Renal pelvis (tissue), 4 donors: ENCODE measurements around the gene IGSF6. TPM values are rescaled to one million over a fixed set of nuclear protein-coding genes. Genes with fewer than 3 reads are reported as not detected.
"Not testable (repeated sequence)": the region's sequence is repeated elsewhere in the genome, so short reads cannot be mapped to it uniquely, and the experiment has no call there.

Experiments used
- DNase-seq: peaks from one replicate; pipeline ENCODE4 v3.0.0-alpha.2; 2013
- polyA plus RNA-seq, 3 donors: library from polyadenylated mRNA; unstranded; fragments of 120-200 nt; gene quantifications; one replicate each; pipeline ENCODE4 v1.2.1, GENCODE V29; 2013; ENCODE audit not compliant: insufficient read length in 3 of 3

Gene IGSF6
- polyA plus RNA-seq, 3 donors, result 2.9 to 8.4 (median 7.9) TPM

DNA sequence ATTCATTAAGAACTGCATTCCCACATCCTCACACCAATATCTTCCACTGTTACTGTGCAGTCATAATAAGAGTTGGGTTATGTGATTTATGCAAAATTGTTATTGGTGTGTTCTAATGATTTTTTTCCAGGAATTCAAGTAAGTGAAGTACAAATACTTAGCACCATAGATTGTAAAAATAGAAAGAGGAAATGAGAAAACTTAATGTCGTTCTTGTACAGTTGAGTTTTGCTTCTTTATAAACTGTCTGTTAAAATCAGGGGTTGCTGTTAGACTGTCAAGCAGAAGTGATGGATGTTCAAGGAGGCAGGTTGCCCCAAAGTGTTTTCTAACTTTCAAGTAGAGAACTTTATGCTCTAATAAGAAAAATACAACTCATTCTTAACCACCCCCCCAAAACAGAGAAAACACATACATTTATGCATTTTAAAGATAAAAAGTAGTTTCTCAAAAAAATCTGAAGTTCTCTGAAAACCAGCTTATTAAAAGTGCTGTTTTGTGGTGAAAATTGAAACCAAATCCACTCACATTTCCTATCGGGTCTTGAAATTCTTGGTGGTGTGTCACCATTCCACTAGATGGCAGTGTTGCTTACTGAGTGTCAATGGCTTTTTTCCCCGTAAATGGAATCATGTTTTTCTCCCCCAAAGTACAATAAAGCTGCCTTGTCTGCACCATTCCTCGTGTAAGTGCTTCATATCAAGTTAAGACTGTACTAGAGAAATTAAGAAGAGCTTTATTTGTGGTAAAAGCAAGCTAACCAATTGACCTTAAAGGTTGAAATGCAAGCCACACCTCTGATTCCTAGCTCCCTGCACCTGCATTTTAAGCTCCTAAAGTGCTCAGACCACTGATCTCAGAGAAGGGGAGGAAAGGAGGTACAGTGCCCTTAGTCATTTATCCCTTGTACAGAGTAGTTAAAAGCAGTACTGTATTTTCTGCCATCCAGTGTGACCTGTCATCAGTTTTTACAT lies 4.7 kb upstream of the IGSF6 start:
- no peak for DNase-seq

DNA sequence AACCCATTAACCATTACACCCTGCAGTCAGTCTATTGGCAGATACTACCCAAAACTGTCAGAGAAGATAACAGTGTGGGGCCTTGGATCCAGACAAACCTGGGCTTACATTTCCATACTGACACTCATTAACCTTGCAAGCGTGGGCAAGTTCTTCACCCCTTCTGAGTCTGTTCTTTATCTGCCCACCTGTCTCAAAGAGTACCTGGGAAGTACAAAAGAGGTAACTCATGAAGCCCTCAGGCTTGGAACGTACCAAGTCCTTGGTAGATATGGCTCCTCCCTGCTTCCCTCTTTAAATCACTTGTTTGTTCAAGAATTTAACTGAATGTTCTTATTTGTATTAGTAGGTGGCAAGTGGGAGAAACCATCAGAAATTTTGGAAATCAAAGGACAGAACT lies 2.5 kb upstream of the IGSF6 start:
- no peak for DNase-seq

DNA sequence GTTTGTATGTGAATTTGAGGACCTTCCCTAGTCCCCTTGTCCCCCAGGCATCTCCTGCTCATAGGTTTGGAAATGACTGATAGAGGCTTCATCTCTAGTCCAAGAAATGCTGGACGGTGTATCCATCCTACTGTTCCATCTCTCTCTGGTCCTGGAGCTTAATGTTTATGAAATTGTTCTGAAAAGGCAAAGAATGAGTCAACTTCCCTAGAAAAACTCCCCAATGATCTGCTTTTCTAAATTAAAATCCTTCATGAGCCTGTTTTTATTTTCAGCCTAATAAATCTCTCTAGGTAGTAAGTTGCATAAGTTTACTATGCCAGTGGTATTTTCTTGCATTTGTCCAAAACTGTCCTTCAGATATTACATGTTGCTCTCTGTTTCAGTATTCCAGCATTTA lies 2.1 kb upstream of the IGSF6 start:
- DNase-seq, result no peak

DNA sequence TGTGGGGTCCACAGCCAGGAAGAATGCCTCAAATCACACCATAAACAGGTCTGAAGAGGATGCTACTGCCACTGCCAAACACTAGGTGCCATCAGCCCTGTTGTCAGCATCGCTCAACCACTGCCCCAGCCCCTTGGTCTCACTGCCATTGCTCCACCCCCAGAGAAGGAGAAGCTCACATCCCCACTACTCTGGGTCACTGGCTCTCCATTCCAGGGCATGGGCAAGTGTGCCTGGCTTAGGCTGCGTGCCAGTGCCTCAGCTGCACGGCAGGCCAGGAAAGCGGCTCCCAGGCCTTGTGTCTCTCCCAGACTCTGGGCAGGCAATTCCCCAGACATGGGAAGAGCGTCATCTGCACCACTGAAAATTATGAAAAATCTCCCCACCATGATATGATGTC lies 1.2 kb upstream of the IGSF6 start:
- DNase-seq, result no peak

DNA sequence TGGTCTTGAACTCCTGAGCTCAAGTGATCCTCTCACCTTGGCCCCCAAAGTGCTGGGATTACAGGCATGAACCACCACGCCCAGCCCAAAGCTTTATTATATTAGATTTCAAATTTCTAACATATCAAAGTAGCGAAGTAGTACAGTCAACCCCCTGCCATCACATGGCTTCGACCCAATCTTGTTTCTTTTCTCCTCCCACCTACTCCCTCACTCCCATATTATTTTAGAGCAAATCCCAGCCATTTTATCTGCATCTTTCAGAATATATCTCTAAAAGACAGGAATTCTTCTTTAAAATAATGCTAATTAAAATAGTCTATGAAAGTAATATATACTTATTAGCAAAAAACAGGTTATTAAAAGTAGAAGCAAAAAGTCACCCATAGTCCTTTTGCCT lies 893 bp downstream of the IGSF6 start:
- DNase-seq, result no peak

DNA sequence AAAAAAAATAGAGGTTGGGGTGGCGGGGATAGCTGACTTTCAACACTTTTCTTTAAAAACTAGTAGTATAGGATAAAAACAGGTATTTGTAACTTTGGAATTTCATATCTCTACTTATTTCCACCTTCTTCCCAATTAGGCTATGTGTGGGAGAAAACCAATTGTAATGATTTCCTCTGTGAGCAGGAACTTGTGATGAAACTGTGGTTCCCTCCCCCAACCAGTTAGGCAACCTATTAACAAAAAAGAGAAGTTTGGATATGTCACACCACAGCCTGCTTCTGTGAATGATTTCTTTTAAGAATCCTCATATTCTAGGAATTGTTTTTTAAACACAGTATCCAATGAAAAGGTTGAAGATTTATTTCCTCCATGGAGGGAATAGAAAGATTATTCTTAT lies 1.9 kb downstream of the IGSF6 start:
- no peak for DNase-seq

DNA sequence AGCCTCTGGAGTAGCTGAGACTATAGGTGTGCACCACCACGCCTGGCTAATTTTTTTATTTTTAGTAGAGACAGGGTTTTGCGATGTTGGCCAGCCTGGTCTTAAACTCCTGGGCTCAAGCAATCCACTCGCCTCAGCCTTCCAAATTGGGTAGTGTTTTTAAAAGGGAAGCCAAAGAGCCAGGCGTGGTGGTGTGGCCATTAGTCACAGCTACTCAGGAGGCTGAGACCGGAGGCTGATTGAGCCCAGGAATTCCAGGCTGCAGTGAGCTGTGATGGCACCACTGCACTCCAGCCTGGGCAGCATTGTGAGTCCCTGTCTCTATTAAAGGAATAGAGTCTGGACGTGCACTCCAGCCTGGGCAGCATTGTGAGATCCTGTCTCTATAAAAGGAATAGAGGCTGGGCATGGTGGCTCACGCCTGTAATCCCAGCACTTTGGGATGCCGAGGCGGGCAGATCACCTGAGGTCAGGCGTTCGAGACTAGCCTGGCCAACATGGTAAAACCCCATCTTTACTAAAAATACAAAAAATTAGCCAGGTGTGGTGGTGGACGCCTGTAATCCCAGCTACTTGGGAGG lies 2.5 kb downstream of the IGSF6 start:
- DNase-seq, result not testable (repeated sequence)

DNA sequence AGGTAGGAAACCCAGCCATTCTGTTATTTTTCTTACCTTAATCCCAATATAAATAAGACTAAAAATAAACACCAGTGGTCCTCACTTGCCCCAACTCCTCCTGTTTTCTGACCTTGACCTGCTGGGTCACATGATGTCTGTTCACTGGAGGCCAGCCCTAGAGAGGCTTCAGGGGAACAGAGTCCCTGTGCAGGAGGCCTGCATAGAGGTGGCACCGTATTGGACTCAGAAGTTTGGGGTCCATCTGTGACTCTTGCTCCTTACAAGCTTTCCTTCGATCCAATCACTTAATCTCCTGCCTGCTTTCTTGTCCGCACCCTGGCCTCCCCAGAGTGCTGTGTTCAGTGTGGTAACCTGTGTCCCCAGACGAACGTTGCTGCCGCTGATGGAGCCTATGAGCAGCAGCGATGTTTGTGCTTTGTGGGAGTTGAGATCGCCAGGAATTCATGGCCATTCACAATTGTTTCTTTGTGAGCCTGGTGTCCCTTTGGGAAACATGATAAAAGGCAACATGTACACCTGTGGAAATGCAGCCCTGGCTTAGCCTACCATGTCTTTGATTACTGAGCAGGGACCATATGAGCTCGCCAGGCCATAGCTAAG lies 4.7 kb downstream of the IGSF6 start:
- no peak for DNase-seq

DNA sequence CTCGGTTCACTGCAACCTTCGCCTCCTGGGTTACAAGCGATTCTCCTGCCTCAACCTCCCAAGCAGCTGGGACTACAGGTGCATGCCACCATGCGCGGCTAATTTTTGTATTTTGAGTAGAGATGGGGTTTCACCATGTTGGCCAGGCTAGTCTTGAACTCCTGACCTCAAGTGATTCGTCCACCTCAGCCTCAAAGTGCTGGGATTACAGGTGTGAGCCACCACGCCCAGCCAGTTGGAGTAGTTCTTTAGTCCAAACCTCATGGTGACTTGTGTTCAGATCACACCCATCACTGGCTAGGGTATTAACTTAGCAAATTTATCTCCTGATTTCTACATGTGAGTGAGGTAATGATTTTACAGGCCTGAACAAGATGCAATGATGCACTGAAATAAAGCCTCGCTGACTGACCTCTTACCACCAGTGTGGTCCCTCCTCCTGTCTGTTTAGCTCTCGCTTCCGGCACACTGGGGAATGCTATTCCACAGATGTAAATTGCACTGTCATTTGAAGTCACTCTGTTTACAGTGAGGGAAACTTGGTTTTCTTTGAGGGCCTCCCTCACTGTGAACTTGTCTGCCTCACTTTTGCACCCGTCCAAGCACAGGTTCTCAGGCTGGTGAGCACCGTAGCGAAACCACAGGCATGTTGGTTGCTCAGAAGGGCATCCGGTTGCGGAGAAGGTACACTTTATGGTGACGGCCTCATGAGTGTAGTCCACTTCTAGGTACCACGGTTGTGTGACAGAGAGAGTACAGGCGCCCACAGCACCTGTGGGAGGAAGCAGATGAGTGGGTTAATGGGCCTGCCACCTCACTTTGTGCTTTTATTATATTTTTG lies 5.5 kb downstream of the IGSF6 start:
- DNase-seq, result no peak

DNA sequence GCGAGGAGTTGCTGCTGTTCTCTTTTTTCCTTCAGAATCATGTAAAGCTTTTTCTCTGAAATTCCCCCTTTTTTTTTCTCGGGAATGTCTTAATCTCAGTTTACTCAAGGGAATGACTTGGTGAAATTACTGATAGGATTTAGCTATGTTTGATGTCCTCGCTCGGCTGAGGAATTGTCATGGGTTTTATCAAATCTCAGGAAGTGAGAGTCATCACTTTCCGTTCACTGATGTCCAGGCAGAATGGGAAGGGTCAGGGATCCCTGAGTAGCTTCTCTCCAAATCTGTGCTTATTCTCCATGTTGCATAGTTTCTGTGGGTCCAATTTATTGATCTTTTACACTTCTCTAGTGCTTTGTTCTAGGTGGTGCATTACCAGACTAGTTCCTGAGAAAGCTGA lies 6.3 kb downstream of the IGSF6 start:
- DNase-seq, result no peak

DNA sequence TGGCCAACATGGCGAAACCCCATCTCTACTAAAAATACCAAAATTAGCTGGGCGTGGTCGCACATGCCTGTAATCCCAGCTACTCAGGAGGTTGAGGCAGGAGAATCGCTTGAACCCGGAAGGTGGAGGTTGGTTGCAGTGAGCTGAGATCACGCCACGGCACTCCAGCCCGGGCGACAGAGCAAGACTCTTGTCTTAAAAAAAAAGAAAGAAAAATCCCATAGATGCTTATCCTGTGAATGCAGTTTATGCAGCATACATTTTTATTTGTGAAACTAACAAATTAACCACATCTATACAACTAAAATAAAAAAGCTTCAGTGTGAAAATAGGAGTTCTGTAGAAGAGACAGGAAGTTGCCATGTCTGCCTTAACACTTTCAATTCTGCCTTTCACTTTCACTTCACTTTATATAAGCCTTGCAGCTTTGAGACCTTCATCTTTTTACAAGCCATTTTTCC lies 7.1 kb downstream of the IGSF6 start:
- DNase-seq, result no peak

DNA sequence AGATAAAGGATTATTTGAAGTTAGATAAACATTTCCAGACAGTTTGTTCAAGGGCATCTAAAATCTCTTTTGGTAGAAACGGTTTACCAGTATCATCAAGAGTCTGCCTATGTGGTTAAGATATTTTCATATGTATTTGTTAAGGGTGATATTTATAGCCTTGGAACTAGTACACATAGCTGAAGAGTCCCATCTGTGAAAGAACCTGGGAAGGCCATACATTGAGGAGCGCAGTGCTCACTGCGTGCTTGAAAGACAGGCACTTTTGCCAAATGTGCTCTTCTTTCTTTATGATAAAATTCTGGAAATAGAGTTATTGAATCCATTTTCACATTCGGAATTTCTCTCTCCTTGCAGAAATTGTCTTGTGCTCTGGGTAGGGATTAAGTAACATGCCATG lies 7.7 kb downstream of the IGSF6 start:
- DNase-seq, result no peak

DNA sequence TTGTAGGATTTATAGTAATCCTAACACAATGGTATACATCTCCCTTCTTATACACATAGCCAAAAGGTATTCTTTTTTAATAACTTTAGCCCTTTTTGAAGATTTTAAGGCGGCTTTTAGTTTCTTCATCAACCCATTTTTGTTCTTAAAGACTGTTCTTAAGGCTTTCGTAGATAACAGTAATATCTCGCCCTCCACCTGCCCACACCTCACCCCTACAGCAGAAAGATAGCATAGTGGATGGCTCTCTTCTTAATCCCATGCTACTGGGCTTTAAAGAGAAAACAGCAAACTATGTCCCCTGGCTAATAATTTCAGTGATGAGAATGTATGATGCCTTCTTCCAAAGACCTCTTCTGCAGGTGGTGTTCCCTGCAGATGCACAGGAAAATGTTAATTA lies 8.6 kb downstream of the IGSF6 start:
- no peak for DNase-seq

DNA sequence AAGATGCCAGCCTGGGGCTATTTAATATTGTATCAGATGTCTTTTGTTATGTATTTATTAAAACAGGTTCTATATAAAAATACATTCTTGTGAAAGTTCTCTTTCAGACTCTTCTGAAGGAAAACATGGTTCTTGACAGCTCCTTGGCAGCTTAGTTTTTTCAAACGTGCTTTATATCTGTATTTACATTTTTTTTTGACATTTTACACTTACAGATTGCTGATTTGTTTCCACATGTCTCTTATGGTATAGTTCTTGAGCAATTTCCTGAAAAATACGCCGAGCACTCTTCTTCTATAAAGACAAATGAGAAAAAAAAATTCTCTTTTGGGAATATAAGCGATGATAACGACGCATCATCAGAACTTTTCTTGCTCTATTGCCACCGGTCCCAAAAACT lies 9.5 kb downstream of the IGSF6 start:
- DNase-seq, result no peak

DNA sequence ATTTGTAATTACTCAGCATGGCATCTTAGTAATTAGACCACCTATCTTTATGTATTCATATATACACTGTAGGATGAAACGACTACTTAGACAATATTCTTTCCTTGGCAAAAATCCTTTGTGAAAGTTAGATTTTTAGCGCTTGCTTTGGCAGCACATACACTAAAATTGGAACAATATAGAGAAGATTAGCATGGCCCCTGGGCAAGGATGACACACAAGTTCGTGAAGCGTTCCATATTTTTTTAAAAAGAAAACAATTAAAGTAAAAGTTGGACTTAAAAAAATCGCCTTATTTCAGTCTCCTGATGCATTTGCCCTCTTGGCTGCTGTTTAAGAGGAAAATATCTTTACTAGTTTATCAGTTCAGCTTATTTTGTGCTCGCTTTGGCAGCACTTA lies 10.5 kb downstream of the IGSF6 start:
- DNase-seq, result no peak

DNA sequence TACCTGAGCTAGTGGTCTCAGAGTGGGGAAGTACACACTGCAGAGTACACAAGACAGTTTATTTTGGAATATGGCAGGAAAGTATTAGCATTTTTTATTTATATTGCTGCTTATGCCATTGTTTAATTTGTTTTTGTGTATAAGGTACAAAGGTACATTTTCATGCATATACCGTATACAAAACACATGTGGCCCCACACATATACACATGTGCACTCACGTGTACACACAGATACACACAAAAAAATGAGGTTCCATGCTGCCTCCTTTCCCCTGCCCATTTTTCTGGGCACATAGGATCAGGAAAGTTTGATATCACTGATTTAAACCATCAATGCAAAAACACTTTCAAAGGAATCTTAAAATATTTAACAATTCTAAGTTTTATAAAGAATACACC lies 12.9 kb downstream of the IGSF6 start:
- DNase-seq, result no peak

DNA sequence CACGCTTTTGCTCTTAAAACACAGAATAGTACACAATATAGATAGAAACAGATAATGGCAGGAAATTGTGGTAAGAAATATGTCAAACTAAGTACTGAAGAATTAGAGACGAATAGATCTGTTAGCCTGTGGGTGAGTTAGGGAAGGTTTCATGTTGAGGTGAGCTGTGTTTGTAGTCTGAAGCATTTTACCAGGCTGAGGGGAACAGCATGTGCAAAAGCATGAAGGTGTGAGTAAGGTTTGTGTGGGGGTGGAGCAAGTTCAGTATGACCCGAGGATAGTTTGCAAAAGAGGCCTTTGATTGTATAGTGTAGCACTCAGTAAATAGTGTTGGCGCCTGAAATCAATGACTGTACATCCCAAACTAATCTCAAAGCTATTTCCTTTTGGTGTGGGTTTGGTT lies 13.8 kb downstream of the IGSF6 start:
- no peak for DNase-seq

DNA sequence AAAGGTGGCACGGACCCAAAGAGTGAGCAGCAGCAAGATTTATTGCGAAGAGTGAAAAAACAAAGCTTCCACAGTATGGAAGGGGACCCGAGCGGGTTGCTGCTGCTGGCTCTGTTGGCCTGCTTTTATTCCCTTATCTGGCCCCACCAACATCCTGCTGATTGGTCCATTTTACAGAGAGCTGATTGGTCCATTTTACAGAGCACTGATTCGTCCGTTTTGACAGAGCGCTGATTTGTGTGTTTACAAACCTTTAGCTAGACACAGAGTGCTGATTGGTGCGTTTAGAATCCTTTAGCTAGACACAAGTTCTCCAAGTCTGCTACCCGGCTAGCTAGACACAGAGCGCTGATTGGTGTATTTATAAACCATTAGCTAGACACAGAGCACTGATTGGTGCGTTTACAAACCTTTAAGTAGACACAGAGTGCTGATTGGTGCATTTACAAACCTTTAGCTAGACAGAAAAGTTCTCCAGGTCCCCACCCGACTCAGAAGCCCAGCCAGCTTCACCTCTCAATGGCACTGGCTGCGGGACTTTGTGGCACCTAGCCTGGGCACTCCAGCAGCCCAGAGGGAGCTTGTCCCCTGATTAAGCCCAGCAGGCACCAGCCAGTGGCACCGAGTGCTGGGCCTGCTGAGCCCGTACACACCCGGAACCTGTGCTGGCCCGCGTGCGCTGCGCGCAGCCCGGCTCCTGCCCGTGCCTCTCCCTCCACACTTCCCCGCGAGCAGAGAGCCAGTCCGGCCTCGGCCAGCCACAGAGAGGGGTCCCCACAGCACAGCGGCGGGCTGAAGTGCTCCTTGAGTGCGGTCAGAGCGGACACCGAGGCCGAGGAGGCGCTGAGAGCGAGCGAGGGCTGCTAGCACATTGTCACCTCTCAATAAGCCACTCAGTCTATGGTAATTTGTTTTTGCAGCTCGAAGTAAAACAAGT lies 15.1 kb downstream of the IGSF6 start:
- DNase-seq, result no peak

DNA sequence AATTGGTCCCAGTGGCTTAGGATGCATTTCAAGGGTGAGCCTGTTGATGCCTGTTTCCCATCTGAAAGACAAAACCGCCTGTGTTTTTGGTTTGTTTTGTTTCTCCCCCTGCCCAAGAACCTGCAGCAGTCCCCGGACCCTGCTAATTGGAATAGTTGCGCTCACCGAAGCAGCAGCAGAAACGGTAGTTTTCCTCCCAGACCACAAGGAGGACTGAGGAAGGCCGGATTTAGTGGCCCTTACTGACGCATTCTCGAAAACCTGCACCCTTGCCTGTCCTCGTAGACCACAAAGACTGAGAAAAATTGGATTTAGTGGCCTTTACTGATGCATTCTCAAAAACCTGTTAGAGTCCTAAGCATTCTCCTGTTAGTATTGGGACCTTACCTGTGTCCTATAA lies 16.7 kb downstream of the IGSF6 start:
- DNase-seq, result not testable (repeated sequence)

DNA sequence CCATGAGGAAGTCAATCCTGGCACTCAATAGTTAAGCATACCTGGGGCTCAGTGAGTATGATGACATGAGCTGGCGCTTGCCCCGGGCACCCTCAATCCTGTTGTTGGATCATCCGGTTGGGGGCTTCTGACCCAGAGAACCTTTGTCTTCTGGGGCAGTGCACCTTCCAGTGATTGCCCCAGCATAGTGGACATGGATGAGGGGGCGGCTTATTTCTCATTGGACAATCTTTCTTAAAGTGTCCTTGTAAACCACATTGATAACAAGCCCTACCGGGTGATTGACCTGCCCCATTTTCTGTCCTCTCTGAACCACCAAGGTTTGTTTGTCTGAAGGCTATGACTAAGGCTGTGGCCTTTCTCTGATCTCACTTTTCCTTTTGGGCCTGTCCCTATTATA lies 18.2 kb downstream of the IGSF6 start:
- DNase-seq, result no peak
